Hindlimb muscle (tissue), 1 donor: ENCODE results near the gene CRACR2A. TPM values are rescaled to one million over a fixed set of nuclear protein-coding genes. Genes with fewer than 3 reads are reported as not detected.

Experiments
- DNase-seq: peaks from one replicate; pipeline ENCODE4 v3.0.0-alpha.2; 2013
- polyA plus RNA-seq: library from polyadenylated mRNA; unstranded; fragments of 120-200 nt; gene quantifications from one replicate; pipeline ENCODE4 v1.2.1, GENCODE V29; 2013; ENCODE audit not compliant: insufficient read length

CRACR2A gene
- 1.5 TPM for polyA plus RNA-seq

- DNase-seq: peak; percentile 49
These were observed at the start of gene CRACR2A for GRCh38 chr12:3752741-3753486. CRACR2A (minus strand) TSS chr12:3753109; CDS start chr12:3696999, 56,110 bp downstream.

- no peak for DNase-seq
These were observed 44.7 kb upstream of the CRACR2A start for GRCh38 chr12:3797531-3798048.

- no peak for DNase-seq
These were observed 42.7 kb upstream of the CRACR2A start for GRCh38 chr12:3795492-3796133.

GRCh38 chr12:3795066-3795465 lies 42.2 kb upstream of the CRACR2A start:
- DNase-seq: no peak

- DNase-seq: no peak
These were observed 39.8 kb upstream of the CRACR2A start for GRCh38 chr12:3792623-3793288.

GRCh38 chr12:3791256-3791874 lies 38.5 kb upstream of the CRACR2A start:
- peak; percentile 43 for DNase-seq

- no peak for DNase-seq
These were observed 37.7 kb upstream of the CRACR2A start for GRCh38 chr12:3790642-3791041.

GRCh38 chr12:3789838-3790237 lies 36.9 kb upstream of the CRACR2A start:
- no peak for DNase-seq

- no peak for DNase-seq
These were observed 24.4 kb upstream of the CRACR2A start for GRCh38 chr12:3777206-3777809.

- no peak for DNase-seq
These were observed 22.6 kb upstream of the CRACR2A start for GRCh38 chr12:3775385-3776035.

- no peak for DNase-seq
These were observed 19.5 kb upstream of the CRACR2A start for GRCh38 chr12:3772380-3772779.

- DNase-seq: no peak
These were observed 18.9 kb upstream of the CRACR2A start for GRCh38 chr12:3771853-3772252.

- DNase-seq: no peak
These were observed 18.0 kb upstream of the CRACR2A start for GRCh38 chr12:3770891-3771290.

GRCh38 chr12:3768911-3769447 lies 16.1 kb upstream of the CRACR2A start:
- DNase-seq: no peak

- no peak for DNase-seq
These were observed 8.3 kb upstream of the CRACR2A start for GRCh38 chr12:3761116-3761735.

- DNase-seq: no peak
These were observed 7.0 kb upstream of the CRACR2A start for GRCh38 chr12:3759878-3760277.

- DNase-seq: no peak
These were observed 4.4 kb upstream of the CRACR2A start for GRCh38 chr12:3757261-3757660.

- peak; percentile 4 for DNase-seq
These were observed 3.0 kb upstream of the CRACR2A start for GRCh38 chr12:3755898-3756297.

GRCh38 chr12:3753544-3754284 lies 805 bp upstream of the CRACR2A start:
- peak; percentile 26 for DNase-seq

GRCh38 chr12:3752096-3752709 lies 706 bp downstream of the CRACR2A start:
- DNase-seq: peak; percentile 28
